Skeletal muscle tissue (tissue), 4 donors: ENCODE results near the gene PDE4D. TPM values are rescaled to one million over a fixed set of nuclear protein-coding genes. Genes with fewer than 3 reads are reported as not detected.
"Not testable (repeated sequence)": the region's sequence is repeated elsewhere in the genome, so short reads cannot be mapped to it uniquely, and the experiment has no call there.

Experiments used
- H3K27ac ChIP-seq: one replicate; pipeline ENCODE4 v1.7.0; 2013; ENCODE audit warnings: mild to moderate bottlenecking, low read depth, low read length, inconsistent platforms
- H3K27me3 ChIP-seq, 3 donors: one replicate each; pipeline ENCODE4 v1.7.0; 2013; ENCODE audit warnings: low read length in 3 of 3; ENCODE audit not compliant: control insufficient read depth in 3 of 3, insufficient read depth in 3 of 3
- H3K36me3 ChIP-seq, 3 donors: one replicate each; pipeline ENCODE4 v1.7.0; 2013; ENCODE audit warnings: low read length in 3 of 3; ENCODE audit not compliant: control insufficient read depth in 3 of 3, insufficient read depth in 3 of 3
- H3K4me1 ChIP-seq, 3 donors: one replicate each; pipeline ENCODE4 v1.7.0; 2013; ENCODE audit warnings: low read length in 3 of 3, mild to moderate bottlenecking in 3 of 3; ENCODE audit not compliant: control insufficient read depth in 3 of 3, insufficient read depth in 3 of 3
- H3K4me3 ChIP-seq, 3 donors: one replicate each; pipeline ENCODE4 v1.7.0; 2013; ENCODE audit warnings: low read length in 3 of 3
- H3K9ac ChIP-seq, 3 donors: one replicate each; pipeline ENCODE4 v1.7.0; 2013; ENCODE audit warnings: low read length in 3 of 3, mild to moderate bottlenecking in 3 of 3, moderate library complexity in 2 of 3, low read depth in 1 of 3
- H3K9me3 ChIP-seq, 3 donors: one replicate each; pipeline ENCODE4 v1.7.0; 2013; ENCODE audit warnings: low read length in 3 of 3; ENCODE audit not compliant: control insufficient read depth in 3 of 3
- total RNA-seq: library from RNA; depleted of rRNA; stranded (reverse); fragments of >200 nt; gene quantifications from one replicate; pipeline ENCODE4 v1.2.3, GENCODE V29; 2014
- donor health status: Osteomylitis.

PDE4D gene
- total RNA-seq, 1 donor from 2014 or later: 59.0 TPM

DNA sequence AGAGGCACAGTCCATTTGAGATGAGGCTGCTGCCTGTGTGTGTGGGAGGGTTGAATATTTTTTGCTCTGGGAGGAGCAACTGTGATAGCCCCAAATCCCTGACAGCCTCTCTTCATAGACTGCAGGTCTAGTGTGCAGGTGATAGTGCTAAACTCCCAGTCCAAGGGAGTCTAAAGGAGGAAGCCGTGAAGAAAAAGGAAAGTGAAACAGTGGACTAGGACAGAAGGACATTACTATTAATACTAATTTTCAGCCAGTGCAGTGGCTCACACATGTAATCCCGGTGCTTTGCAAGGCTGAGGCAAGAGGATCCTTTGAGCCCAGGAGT, 295.0 kb downstream of the PDE4D start:
- peak overlapping the region; percentile 42 to 69 (median 68) for H3K9ac ChIP-seq
- peak overlapping the region; percentile 58 to 64 (median 59) for H3K4me3 ChIP-seq

DNA sequence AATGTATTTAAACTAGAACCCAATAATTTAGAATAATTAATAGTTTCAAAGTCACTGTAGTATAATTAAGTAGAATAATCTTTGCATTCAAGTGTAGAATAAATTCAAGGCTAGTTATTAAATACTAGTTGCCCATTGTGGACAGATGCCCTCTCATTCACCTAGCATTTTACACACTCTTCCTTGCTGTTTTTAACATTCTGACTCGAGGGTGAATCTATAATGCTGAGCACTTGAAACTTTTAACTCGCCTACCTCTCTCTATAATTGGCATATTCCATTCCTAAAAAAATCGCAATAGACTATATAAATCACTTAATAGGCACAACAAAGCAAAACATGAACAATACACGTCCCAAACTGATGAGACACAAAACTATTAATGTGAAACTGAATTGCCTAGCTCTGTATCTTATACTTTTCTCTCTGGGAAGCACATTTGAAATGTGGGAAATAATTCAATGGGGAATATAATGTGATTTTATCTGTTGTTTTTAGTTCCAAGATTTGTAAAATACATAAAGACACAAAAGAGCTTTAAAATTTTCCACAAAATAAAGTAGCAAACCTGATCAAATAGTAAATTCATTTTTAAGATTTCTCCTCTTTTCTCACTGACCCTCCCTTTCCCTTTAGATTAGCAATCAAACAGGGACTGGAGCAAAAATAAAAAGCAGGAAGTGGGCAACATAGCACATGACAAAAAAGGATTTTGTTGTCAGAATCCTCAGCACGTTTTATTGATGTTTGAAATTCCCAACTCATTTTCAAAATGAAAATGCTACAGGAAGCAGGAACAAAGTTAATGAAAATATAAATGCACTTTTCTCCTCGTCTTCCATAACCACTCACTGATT, 295.6 kb downstream of the PDE4D start:
- H3K9ac ChIP-seq: peak overlapping the region; percentile 42 to 69 (median 68)
- H3K4me1 ChIP-seq: peaks cover 0 to 13% (median 8%) of the 10 kb centered on the region in 3 donors
- H3K27me3 ChIP-seq: no peaks in the 10 kb centered on the region
- H3K36me3 ChIP-seq: no peaks in the 10 kb centered on the region
- H3K9me3 ChIP-seq: no peaks in the 10 kb centered on the region
- peak overlapping the region; percentile 54 for H3K27ac ChIP-seq
- H3K4me3 ChIP-seq: peak overlapping the region; percentile 58 to 64 (median 59)

More for the DNA sequence above, 295.0 kb downstream of the PDE4D start:
- Histone ChIP-seq H3K27me3 (no peaks in the 10 kb centered on the region), H3K9me3 (no peaks in the 10 kb centered on the region), H3K4me1 (peaks cover 0 to 13% (median 8%) of the 10 kb centered on the region in 3 donors), H3K27ac (peak overlapping the region; percentile 54), H3K36me3 (no peaks in the 10 kb centered on the region)

DNA sequence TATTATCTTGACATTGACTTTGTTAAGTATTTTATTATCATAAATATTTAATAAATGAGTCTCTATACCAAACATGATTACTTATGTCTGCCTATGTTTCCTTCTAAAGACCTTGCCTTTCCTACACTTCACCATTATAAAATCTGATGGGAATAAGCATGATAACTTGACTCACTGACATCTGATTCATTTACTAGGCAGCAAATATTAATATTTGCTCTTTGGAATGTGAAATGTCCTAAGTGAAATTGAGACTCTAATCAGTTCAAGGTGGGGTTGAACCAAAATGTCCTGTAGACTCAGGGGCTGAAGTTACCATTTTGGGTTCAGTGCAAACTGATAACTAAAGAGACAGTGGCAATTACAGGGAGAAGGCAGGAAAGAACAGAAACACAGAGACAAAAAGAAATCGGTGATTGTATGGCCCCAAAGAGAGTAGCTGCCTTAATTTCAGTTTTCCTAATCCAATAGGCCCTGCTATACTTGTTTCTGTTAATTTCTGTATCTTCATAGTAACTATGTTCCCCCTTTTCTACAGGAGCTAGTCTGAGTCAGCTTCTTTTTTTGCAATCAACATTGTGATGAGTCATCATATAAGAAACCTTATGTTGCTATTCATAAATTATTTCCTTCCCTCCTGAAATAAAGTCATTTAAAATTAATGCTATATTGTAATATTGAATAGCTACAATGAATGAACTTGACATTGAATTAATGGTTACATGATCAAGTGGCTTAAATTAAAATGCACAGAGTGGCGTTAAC, 296.8 kb downstream of the PDE4D start:
- Histone ChIP-seq H3K27me3 (no peaks in the 10 kb centered on the region), H3K27ac (peak overlapping the region; percentile 39), H3K9ac (no peak overlapping the region), H3K4me3 (no peak overlapping the region), H3K9me3 (no peaks in the 10 kb centered on the region), H3K36me3 (no peaks in the 10 kb centered on the region), H3K4me1 (peaks cover 0 to 13% (median 8%) of the 10 kb centered on the region in 3 donors)

DNA sequence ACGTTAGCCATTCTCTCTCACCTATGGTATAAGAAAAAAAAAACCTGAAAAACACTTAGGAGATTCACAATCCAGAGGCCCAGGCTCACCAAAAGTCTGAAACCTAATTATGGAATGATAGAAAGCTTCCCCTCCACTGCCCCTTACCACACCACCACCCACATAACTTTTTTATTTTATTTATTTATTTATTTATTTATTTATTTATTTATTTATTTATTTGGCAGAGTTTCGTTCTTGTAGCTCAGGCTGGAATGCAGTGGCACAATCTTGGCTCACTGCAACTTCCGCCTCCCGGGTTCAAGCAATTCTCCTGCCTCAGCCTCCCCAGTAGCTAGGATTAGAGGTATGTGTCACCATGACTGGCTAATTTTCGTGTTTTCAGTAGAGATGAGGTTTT, 299.4 kb downstream of the PDE4D start:
- Histone ChIP-seq H3K27ac (peak overlapping the region; percentile 49), H3K4me1 (peaks cover 0 to 13% (median 8%) of the 10 kb centered on the region in 3 donors)
- not testable (repeated sequence) for H3K36me3 ChIP-seq, H3K9ac ChIP-seq, H3K9me3 ChIP-seq, H3K27me3 ChIP-seq, H3K4me3 ChIP-seq

DNA sequence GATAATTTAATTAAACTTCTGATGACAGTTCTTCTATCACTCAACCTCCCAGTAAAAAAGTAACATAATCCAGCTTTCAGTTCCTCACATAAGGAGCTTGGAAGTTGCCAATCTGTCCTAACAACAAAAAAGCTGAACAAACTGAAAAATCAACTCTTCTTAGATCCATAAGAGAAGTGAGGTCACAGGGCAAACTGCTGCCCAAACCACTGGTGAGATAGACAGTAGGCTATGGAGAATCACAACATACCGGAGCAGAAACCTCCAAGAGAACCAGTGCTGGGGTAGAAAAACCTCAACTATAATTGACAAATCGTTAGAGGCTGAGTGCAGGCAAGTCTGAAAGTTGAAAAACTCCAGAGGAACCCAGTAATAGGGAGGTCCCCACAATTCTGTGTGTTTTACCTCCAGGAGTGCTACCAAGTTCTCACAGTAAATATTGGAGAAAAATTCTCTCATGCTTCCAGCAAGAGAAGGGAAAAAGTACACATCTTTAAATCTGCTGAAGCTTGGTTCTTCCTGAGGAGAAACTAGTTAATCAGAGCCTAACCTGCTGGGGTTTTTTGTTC, 300.0 kb downstream of the PDE4D start:
- H3K4me1 ChIP-seq: peaks cover 0 to 7% (median 3%) of the 10 kb centered on the region in 3 donors
- H3K4me3 ChIP-seq: no peak overlapping the region
- H3K27me3 ChIP-seq: no peaks in the 10 kb centered on the region
- H3K36me3 ChIP-seq: no peaks in the 10 kb centered on the region
- no peak overlapping the region for H3K9ac ChIP-seq
- H3K27ac ChIP-seq: peak overlapping the region; percentile 49
- H3K9me3 ChIP-seq: no peaks in the 10 kb centered on the region

DNA sequence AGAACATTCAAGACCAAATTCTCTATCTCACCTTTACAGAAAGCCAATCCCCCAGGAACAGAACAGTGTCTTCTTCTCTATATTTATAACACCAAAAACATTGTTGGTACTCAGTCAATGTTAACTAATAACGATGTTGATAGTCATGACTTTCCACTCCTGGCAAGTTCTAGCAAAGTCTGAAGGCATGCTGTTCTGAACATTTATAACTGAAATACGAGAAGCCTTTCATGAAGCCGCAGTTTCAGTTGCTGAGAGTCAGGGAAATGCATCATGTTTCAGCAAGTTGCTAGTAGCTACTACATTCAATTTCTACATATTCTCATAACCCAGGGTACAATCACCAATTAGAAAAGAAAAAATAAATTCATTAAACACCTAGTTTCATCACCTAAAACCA, 301.4 kb downstream of the PDE4D start:
- peak overlapping the region in 2 of 3 donors; percentile 4 to 45 for H3K9ac ChIP-seq
- no peaks in the 10 kb centered on the region for H3K27me3 ChIP-seq
- H3K9me3 ChIP-seq: no peaks in the 10 kb centered on the region
- no peaks in the 10 kb centered on the region for H3K36me3 ChIP-seq
- H3K4me1 ChIP-seq: peaks cover 0 to 4% (median under 1%) of the 10 kb centered on the region in 3 donors
- H3K4me3 ChIP-seq: peak overlapping the region; percentile 23 to 54 (median 24)
- peak overlapping the region; percentile 77 for H3K27ac ChIP-seq

DNA sequence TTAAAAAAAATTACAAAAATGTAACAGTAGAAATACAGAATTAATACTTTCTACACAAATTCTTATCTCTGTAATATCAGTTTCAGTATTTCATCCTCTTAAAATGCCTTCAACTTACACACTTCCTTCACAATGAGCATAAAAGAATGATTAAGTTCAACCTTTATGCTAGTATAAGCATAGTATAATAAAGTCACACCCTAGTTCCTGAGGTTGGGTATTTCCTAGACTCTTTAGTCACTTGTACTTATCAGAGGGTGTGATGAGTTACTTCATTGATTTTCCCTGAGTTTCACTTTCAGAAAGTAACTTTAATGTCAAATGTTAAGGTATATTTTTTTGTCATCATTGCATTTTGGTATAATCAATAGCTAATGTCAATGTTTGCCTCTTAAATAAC, 302.4 kb downstream of the PDE4D start:
- Histone ChIP-seq H3K27ac (peak overlapping the region; percentile 60), H3K4me3 (peak overlapping the region in 2 of 3 donors; percentile 16 to 34), H3K9ac (peak overlapping the region; percentile 4 to 61 (median 40)), H3K27me3 (no peaks in the 10 kb centered on the region), H3K36me3 (no peaks in the 10 kb centered on the region), H3K4me1 (peaks cover 0 to 4% (median 0%) of the 10 kb centered on the region in 3 donors), H3K9me3 (no peaks in the 10 kb centered on the region)

DNA sequence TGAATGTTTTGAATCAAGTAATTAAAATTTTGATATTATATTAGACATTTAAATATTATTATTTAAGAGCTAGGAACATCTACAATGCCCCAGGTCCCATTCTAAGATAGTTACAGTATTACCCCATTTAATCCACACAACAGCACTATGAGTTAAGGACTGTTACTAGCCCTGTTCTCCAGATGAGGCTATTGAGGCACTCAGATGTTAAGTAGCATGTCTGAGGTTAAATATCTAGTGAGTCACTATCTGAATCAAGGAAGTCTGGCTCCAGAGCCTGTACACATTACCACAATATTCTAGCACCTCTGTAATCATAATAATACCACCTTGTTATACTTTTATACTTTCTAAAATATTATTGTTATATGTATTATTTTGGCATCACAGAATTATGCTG, 304.6 kb downstream of the PDE4D start:
- H3K9ac ChIP-seq: peak overlapping the region in 1 of 3 donors; percentile 48
- peaks cover 0 to 4% (median 0%) of the 10 kb centered on the region in 3 donors for H3K4me1 ChIP-seq
- H3K4me3 ChIP-seq: no peak overlapping the region
- H3K27me3 ChIP-seq: no peaks in the 10 kb centered on the region
- H3K9me3 ChIP-seq: no peaks in the 10 kb centered on the region
- H3K36me3 ChIP-seq: no peaks in the 10 kb centered on the region
- no peak overlapping the region for H3K27ac ChIP-seq

DNA sequence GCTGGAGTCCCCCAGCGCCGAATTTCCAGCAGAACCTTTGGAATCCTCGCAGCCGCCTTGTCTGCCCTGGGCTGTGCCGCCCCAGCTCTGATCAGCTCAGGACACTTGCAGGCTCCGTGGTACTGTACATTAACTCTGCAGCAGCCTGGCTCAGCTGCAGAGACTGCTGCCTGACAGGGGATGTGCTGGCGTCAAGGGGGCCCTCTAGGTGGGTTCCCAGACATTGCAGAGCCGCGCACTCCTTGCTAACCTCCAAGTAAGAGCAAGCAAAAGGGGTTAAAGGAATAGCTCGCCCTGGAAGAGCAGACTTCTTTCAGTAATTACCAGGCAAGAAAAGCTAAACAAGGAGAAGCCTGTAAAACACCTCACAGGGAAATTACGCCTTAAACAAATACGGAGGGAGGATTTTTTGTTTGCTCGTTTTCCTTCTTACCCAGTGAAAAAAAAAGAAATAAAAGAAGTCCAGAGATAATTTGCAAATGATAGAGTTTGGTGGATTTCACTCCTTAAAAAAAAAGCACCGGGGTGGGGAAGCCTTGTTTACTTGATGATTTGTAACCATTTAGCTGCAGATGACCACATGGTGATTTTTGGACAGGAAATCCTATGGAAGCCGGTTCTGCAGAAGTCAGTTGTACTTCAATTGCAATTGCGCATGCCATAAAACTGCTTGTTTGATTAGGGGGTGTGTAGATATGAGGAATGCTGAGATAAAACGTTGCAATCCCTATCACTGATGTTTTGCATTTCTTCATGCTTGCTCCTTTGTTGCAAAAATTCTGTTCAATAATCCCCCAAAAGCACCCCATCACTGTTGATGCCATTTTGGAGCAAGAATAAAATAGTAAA, 305.8 kb downstream of the PDE4D start:
- peak overlapping the region; percentile 16 for H3K27ac ChIP-seq
- H3K9me3 ChIP-seq: no peaks in the 10 kb centered on the region
- H3K27me3 ChIP-seq: no peaks in the 10 kb centered on the region
- peaks cover 3 to 13% (median 5%) of the 10 kb centered on the region in 3 donors for H3K4me1 ChIP-seq
- peak overlapping the region; percentile 73 to 81 (median 78) for H3K9ac ChIP-seq
- H3K4me3 ChIP-seq: peak overlapping the region; percentile 70 to 77 (median 72)
- H3K36me3 ChIP-seq: no peaks in the 10 kb centered on the region
